ENCODE results near the gene HCN2. TPM values are rescaled to one million over a fixed set of nuclear protein-coding genes. Genes with fewer than 3 reads are reported as not detected.

Gene HCN2
- total and polyA plus RNA-seq, 2 of the 13 experiments (the other 11 are each of a cell fraction or from before 2014, with no cell fraction given): 0.01 TPM; not detected in 1

DNA sequence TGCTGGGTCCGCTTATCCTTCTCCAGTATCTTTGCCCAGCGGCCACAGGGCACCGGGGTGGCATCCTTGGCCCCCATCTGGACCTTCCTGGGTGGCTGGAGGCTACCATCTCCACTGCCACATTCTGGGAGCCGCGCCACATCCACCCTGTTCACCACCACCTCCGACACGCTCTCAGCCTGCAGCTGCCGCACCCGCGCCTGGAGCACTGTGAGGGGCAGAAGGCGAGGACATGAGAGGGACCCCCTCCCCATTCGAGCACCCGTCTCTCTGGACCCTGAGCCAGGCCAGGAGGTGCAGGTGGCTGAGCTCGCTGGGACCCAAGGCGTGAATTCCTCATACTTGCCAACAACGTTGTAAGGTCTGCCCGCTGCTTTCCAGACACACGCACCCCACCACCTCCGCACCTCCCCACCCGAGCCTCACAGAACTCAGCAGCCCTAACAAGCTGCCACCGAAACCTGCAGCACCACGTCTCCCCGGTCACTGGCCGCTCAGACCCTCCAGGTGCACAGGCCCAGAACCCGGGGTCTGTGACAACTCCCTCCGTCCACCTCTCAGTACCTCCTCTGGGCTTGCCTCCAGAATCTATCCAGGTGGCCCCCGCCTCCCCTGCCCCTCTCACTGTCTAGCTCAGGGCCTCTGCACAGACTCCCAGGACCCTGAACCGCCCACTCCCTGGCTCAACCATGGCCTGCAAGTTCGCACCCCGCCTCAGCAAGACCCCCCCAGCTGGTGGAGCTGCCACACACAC lies 40.5 kb downstream of the HCN2 start:
- intact Hi-C loops (cut with micrococcal nuclease; ENCODE audit: unreplicated experiment): no loop called here
- ChIA-PET POLR2A (no interaction called here), CTCF (ENCODE audit: low intra/inter-chr PET ratio, low total read pairs) (no interaction called here)
- ATAC-seq (no peak), FAIRE-seq (no peak), DNase-seq (ENCODE audit: low spot score) (no peak)
- no TSS peak for BruUV-seq (replicated peaks)
- no peaks in the 10 kb centered on the region for H3K9me3 ChIP-seq (ENCODE audit: low read length)
- H3K36me3 ChIP-seq (replicated peaks in 1 of 2; ENCODE audit: control insufficient read depth in 1 of 2, insufficient read depth in 2 of 2, low read length in 2 of 2): peaks cover 6 to 26% of the 10 kb centered on the region in 2 experiments; a peak in 4 of 5 replicates
- no peak overlapping the region for H2AFZ ChIP-seq (ENCODE audit: low read length)
- H3K4me2 ChIP-seq (ENCODE audit: low read depth, low read length): no peak overlapping the region
- H3K4me1 ChIP-seq (ENCODE audit: insufficient read depth, low read length): peaks cover 36% of the 10 kb centered on the region
- no peak overlapping the region for H3K27ac ChIP-seq (ENCODE audit: extremely low read length, insufficient read depth, low read length)
- H3K4me3 ChIP-seq (replicated peaks in 1 of 3; ENCODE audit: insufficient read depth in 1 of 3, low read depth in 2 of 3, low read length in 3 of 3): no peak overlapping the region
- peaks cover 7% of the 10 kb centered on the region; the same call in 1 of the 2 replicates for H4K20me1 ChIP-seq (ENCODE audit: insufficient read depth, low read length)
- WGBS (ENCODE audit: low lambda C conversion rate): 94% methylated on average over 29 of the region's 30 CpGs
- H3K9ac ChIP-seq (ENCODE audit: insufficient read depth, low read depth, low read length): no peak overlapping the region
- in situ Hi-C loops (cut with HindIII; ENCODE audit: extremely low pct_ligation_motif_present, low pct_unique_long_range_greater_than_20kb): no loop called here
- peaks cover 30% of the 10 kb centered on the region for H3K79me2 ChIP-seq (ENCODE audit: insufficient read depth, low read length)
- no peaks in the 10 kb centered on the region; a peak in 1 of 5 replicates for H3K27me3 ChIP-seq (ENCODE audit: control insufficient read depth in 1 of 2, insufficient read depth in 2 of 2, low read length in 2 of 2)
- TF ChIP-seq MBNL3 (CRISPR knock-in tag; conservative IDR thresholded peaks at IDR 0.05) (no peak), AGO2 (optimal IDR thresholded peaks at IDR 0.05; ENCODE audit: low read depth, low read length) (peak; percentile 47), PLRG1 (conservative IDR thresholded peaks at IDR 0.05) (no peak), GLI4 (CRISPR knock-in tag; IDR thresholded peaks at IDR 0.05; ENCODE audit: borderline replicate concordance) (no peak), SNRNP70 (IDR thresholded peaks at IDR 0.05; ENCODE audit: low read depth, low read length) (no peak), IRX3 (CRISPR knock-in tag; IDR thresholded peaks at IDR 0.05; ENCODE audit: borderline replicate concordance, low read depth) (no peak), ZNF737 (CRISPR knock-in tag; IDR thresholded peaks at IDR 0.05; ENCODE audit: borderline replicate concordance) (no peak), SIX4 (CRISPR knock-in tag; IDR thresholded peaks at IDR 0.05) (no peak), FOSL2 (CRISPR knock-in tag; IDR thresholded peaks at IDR 0.05) (no peak), ZNF678 (CRISPR knock-in tag; IDR thresholded peaks at IDR 0.05) (no peak), EHMT2 (IDR thresholded peaks at IDR 0.05; ENCODE audit: borderline replicate concordance, low read depth, low read length) (no peak), ZNF234 (CRISPR knock-in tag; conservative IDR thresholded peaks at IDR 0.05) (no peak), ZBTB38 (CRISPR knock-in tag; IDR thresholded peaks at IDR 0.05) (peak; percentile 70; the same call in 1 of the 2 replicates), MAFG (CRISPR knock-in tag; IDR thresholded peaks at IDR 0.05) (no peak)
- TF ChIP-seq, protein P1, sequence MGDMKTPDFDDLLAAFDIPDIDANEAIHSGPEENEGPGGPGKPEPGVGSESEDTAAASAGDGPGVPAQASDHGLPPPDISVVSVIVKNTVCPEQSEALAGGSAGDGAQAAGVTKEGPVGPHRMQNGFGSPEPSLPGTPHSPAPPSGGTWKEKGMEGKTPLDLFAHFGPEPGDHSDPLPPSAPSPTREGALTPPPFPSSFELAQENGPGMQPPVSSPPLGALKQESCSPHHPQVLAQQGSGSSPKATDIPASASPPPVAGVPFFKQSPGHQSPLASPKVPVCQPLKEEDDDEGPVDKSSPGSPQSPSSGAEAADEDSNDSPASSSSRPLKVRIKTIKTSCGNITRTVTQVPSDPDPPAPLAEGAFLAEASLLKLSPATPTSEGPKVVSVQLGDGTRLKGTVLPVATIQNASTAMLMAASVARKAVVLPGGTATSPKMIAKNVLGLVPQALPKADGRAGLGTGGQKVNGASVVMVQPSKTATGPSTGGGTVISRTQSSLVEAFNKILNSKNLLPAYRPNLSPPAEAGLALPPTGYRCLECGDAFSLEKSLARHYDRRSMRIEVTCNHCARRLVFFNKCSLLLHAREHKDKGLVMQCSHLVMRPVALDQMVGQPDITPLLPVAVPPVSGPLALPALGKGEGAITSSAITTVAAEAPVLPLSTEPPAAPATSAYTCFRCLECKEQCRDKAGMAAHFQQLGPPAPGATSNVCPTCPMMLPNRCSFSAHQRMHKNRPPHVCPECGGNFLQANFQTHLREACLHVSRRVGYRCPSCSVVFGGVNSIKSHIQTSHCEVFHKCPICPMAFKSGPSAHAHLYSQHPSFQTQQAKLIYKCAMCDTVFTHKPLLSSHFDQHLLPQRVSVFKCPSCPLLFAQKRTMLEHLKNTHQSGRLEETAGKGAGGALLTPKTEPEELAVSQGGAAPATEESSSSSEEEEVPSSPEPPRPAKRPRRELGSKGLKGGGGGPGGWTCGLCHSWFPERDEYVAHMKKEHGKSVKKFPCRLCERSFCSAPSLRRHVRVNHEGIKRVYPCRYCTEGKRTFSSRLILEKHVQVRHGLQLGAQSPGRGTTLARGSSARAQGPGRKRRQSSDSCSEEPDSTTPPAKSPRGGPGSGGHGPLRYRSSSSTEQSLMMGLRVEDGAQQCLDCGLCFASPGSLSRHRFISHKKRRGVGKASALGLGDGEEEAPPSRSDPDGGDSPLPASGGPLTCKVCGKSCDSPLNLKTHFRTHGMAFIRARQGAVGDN (CRISPR knock-in tag; IDR thresholded peaks at IDR 0.05): 0 out of 2 replicates have a peak, but pooled peaks have one; percentile 23
- TF ChIP-seq, protein P2, sequence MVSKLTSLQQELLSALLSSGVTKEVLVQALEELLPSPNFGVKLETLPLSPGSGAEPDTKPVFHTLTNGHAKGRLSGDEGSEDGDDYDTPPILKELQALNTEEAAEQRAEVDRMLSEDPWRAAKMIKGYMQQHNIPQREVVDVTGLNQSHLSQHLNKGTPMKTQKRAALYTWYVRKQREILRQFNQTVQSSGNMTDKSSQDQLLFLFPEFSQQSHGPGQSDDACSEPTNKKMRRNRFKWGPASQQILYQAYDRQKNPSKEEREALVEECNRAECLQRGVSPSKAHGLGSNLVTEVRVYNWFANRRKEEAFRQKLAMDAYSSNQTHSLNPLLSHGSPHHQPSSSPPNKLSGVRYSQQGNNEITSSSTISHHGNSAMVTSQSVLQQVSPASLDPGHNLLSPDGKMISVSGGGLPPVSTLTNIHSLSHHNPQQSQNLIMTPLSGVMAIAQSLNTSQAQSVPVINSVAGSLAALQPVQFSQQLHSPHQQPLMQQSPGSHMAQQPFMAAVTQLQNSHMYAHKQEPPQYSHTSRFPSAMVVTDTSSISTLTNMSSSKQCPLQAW (CRISPR knock-in tag; IDR thresholded peaks at IDR 0.05): no peak
- TF ChIP-seq, protein P3, sequence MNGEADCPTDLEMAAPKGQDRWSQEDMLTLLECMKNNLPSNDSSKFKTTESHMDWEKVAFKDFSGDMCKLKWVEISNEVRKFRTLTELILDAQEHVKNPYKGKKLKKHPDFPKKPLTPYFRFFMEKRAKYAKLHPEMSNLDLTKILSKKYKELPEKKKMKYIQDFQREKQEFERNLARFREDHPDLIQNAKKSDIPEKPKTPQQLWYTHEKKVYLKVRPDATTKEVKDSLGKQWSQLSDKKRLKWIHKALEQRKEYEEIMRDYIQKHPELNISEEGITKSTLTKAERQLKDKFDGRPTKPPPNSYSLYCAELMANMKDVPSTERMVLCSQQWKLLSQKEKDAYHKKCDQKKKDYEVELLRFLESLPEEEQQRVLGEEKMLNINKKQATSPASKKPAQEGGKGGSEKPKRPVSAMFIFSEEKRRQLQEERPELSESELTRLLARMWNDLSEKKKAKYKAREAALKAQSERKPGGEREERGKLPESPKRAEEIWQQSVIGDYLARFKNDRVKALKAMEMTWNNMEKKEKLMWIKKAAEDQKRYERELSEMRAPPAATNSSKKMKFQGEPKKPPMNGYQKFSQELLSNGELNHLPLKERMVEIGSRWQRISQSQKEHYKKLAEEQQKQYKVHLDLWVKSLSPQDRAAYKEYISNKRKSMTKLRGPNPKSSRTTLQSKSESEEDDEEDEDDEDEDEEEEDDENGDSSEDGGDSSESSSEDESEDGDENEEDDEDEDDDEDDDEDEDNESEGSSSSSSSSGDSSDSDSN (CRISPR knock-in tag; IDR thresholded peaks at IDR 0.05): no peak

Measured in HepG2 (cell line).